Activated CD4-positive, alpha-beta T cell treated with anti-CD3 and anti-CD28 coated beads, Interleukin-2, amount 50 U/mL, for 24 hours (primary cell): Measurements from ENCODE around the gene KCNJ10.
"Not testable (repeated sequence)": the region's sequence is repeated elsewhere in the genome, so short reads cannot be mapped to it uniquely, and the experiment has no call there.

Experiments used
- DNase-seq, 2 donors: peaks; one replicate each; pipeline ENCODE4 v3.0.0-alpha.2; 2020; ENCODE audit warnings: low read depth in 1 of 2, low spot score in 1 of 2

KCNJ10 gene

GRCh38 chr1:160062230-160062532, 7.8 kb downstream of the KCNJ10 start:
- no peak for DNase-seq

GRCh38 chr1:160061369-160062229, 8.4 kb downstream of the KCNJ10 start:
- DNase-seq = no peak

- DNase-seq = no peak
Observed at GRCh38 chr1:160058087-160058486, 11.9 kb downstream of the KCNJ10 start.

GRCh38 chr1:160056648-160057169, 13.3 kb downstream of the KCNJ10 start:
- DNase-seq = no peak

- DNase-seq = no peak
Observed at GRCh38 chr1:160053548-160054365, 16.2 kb downstream of the KCNJ10 start.

GRCh38 chr1:160052936-160053335, 17.0 kb downstream of the KCNJ10 start:
- no peak for DNase-seq

GRCh38 chr1:160050619-160051018, 19.3 kb downstream of the KCNJ10 start:
- no peak for DNase-seq

GRCh38 chr1:160050182-160050581, 19.8 kb downstream of the KCNJ10 start:
- not testable (repeated sequence) for DNase-seq

- no peak for DNase-seq
Observed at GRCh38 chr1:160049101-160049500, 20.9 kb downstream of the KCNJ10 start.

- no peak for DNase-seq
Observed at GRCh38 chr1:160048335-160048734, 21.6 kb downstream of the KCNJ10 start.

GRCh38 chr1:160047111-160047991, 22.6 kb downstream of the KCNJ10 start:
- no peak for DNase-seq

- peak in 1 of 2 donors; percentile 21 for DNase-seq
Observed at GRCh38 chr1:160046494-160047110, 23.4 kb downstream of the KCNJ10 start.

GRCh38 chr1:160045653-160046052, 24.3 kb downstream of the KCNJ10 start:
- DNase-seq = no peak

GRCh38 chr1:160043543-160043942, 26.4 kb downstream of the KCNJ10 start:
- DNase-seq = no peak

- no peak for DNase-seq
Observed at GRCh38 chr1:160040476-160040875, 29.5 kb downstream of the KCNJ10 start.

GRCh38 chr1:160032165-160032820, 37.7 kb downstream of the KCNJ10 start:
- no peak for DNase-seq

- DNase-seq = peak; percentile 80 to 92
Observed at GRCh38 chr1:160031365-160032164, 38.4 kb downstream of the KCNJ10 start, which contains the start of gene PIGM. PIGM (minus strand) TSS chr1:160031990; CDS start chr1:160031739, 251 bp downstream.

GRCh38 chr1:160030657-160031364, 39.1 kb downstream of the KCNJ10 start:
- peak in 1 of 2 donors; percentile 5 for DNase-seq

GRCh38 chr1:160028426-160028825, 41.5 kb downstream of the KCNJ10 start:
- no peak for DNase-seq
